PFSK-1 (cell line): ENCODE results near the gene NKAIN1.

Experiments
- FOXP2 ChIP-seq: optimal IDR thresholded peaks from 2 replicates; pipeline ENCODE3; 2011; ENCODE audit warnings: borderline replicate concordance, control low read depth, inconsistent platforms; ENCODE audit not compliant: insufficient read depth; ENCODE audit errors: extremely low read length, extremely low read depth
- POLR2AphosphoS5 ChIP-seq: IDR thresholded peaks from 2 replicates; pipeline ENCODE4 v1.6.1; 2012; ENCODE audit warnings: low read depth, mild to moderate bottlenecking, control low read depth, low read length, moderate library complexity
- SIN3A ChIP-seq: IDR thresholded peaks from 2 replicates; pipeline ENCODE4 v1.6.1; 2012; ENCODE audit warnings: mild to moderate bottlenecking, low read length, moderate library complexity, borderline replicate concordance; ENCODE audit not compliant: insufficient read depth
- TAF1 ChIP-seq: IDR thresholded peaks from 2 replicates; pipeline ENCODE4 v1.6.1; 2012; ENCODE audit warnings: low read length, control low read depth, borderline replicate concordance; ENCODE audit not compliant: insufficient read depth
- TF ChIP-seq, protein P1 (sequence below), 2 experiments: IDR thresholded peaks; 2 replicates each; pipeline versions ENCODE4 v1.6.1 to v1.8.0; 2011 to 2012; ENCODE audit warnings: low read depth in 2 of 2, low read length in 2 of 2, control low read depth in 1 of 2, inconsistent platforms in 1 of 2, mild to moderate bottlenecking in 1 of 2, moderate library complexity in 1 of 2; ENCODE audit not compliant: insufficient read depth in 1 of 2

Gene NKAIN1

DNA sequence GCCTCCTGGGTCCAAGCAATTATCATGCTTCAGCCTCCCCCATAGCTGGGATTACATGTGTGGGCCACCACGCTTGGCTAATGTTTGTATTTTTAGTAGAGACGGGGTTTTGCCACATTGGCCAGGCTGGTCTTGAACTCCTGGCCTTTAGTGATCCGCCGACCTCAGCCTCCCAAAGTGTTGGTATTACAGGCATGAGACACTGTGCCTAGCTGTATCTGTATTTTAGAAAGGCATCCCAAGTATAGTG, 69.3 kb downstream of the NKAIN1 start:
- TF ChIP-seq FOXP2: no peak
- no peak for TF ChIP-seq SIN3A
- no peak for TF ChIP-seq POLR2AphosphoS5
- TF ChIP-seq TAF1: no peak
- TF ChIP-seq, protein P1, sequence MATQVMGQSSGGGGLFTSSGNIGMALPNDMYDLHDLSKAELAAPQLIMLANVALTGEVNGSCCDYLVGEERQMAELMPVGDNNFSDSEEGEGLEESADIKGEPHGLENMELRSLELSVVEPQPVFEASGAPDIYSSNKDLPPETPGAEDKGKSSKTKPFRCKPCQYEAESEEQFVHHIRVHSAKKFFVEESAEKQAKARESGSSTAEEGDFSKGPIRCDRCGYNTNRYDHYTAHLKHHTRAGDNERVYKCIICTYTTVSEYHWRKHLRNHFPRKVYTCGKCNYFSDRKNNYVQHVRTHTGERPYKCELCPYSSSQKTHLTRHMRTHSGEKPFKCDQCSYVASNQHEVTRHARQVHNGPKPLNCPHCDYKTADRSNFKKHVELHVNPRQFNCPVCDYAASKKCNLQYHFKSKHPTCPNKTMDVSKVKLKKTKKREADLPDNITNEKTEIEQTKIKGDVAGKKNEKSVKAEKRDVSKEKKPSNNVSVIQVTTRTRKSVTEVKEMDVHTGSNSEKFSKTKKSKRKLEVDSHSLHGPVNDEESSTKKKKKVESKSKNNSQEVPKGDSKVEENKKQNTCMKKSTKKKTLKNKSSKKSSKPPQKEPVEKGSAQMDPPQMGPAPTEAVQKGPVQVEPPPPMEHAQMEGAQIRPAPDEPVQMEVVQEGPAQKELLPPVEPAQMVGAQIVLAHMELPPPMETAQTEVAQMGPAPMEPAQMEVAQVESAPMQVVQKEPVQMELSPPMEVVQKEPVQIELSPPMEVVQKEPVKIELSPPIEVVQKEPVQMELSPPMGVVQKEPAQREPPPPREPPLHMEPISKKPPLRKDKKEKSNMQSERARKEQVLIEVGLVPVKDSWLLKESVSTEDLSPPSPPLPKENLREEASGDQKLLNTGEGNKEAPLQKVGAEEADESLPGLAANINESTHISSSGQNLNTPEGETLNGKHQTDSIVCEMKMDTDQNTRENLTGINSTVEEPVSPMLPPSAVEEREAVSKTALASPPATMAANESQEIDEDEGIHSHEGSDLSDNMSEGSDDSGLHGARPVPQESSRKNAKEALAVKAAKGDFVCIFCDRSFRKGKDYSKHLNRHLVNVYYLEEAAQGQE (IDR thresholded peaks at IDR 0.05; ENCODE audit: insufficient read depth in 1 of 2, low read depth in 2 of 2, low read length in 2 of 2): no peak

- no peak for TF ChIP-seq FOXP2
- no peak for TF ChIP-seq POLR2AphosphoS5
- TF ChIP-seq SIN3A: no peak
- TF ChIP-seq TAF1: no peak
- TF ChIP-seq, protein P1 (IDR thresholded peaks at IDR 0.05; ENCODE audit: insufficient read depth in 1 of 2, low read depth in 2 of 2, low read length in 2 of 2): no peak
These were observed 73.2 kb downstream of the NKAIN1 start for GRCh38 chr1:31166462-31166861.

GRCh38 chr1:31164291-31164690, 75.4 kb downstream of the NKAIN1 start:
- TF ChIP-seq SIN3A (no peak), TAF1 (no peak), POLR2AphosphoS5 (no peak), FOXP2 (no peak)
- TF ChIP-seq, protein P1 (IDR thresholded peaks at IDR 0.05; ENCODE audit: insufficient read depth in 1 of 2, low read depth in 2 of 2, low read length in 2 of 2): no peak

- TF ChIP-seq TAF1 (no peak), POLR2AphosphoS5 (no peak), SIN3A (no peak), FOXP2 (no peak)
- TF ChIP-seq, protein P1 (IDR thresholded peaks at IDR 0.05; ENCODE audit: insufficient read depth in 1 of 2, low read depth in 2 of 2, low read length in 2 of 2): no peak
These were observed 75.8 kb downstream of the NKAIN1 start for GRCh38 chr1:31163866-31164265.

DNA sequence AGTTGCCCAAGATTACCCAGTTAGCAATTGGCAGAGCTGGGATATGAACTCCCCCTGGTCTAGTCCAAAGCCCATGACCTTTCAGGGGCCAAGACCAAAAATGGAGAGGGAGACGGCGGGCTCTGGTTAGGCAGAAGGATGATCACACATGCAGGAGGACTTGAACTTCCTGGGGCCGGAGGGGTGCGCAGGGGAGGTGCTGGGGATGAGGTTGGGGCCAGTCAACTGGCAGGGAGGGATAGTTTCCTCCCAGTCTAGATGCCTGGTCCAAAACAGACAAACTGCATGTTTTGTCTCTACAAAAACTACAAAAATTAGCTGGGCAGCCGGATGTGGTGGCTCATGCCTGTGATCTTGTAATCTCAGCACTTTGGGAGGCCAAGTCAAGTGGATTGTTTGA, 78.1 kb downstream of the NKAIN1 start:
- no peak for TF ChIP-seq POLR2AphosphoS5
- TF ChIP-seq TAF1: no peak
- TF ChIP-seq SIN3A: no peak
- TF ChIP-seq FOXP2: no peak
- TF ChIP-seq, protein P1 (IDR thresholded peaks at IDR 0.05; ENCODE audit: insufficient read depth in 1 of 2, low read depth in 2 of 2, low read length in 2 of 2): no peak
